HG03039 (cell line): ENCODE results near the gene GALR2.
A peak's percentile ranks its signal among the peaks of the same experiment; 100 is the strongest.

Experiments used
- ATAC-seq: cut with Tn5 transposase; IDR thresholded peaks from one replicate; pipeline ENCODE4 v1.9.1; 2021; ENCODE audit warnings: mild to moderate bottlenecking, moderate library complexity; ENCODE audit not compliant: unreplicated experiment

GALR2 gene

DNA sequence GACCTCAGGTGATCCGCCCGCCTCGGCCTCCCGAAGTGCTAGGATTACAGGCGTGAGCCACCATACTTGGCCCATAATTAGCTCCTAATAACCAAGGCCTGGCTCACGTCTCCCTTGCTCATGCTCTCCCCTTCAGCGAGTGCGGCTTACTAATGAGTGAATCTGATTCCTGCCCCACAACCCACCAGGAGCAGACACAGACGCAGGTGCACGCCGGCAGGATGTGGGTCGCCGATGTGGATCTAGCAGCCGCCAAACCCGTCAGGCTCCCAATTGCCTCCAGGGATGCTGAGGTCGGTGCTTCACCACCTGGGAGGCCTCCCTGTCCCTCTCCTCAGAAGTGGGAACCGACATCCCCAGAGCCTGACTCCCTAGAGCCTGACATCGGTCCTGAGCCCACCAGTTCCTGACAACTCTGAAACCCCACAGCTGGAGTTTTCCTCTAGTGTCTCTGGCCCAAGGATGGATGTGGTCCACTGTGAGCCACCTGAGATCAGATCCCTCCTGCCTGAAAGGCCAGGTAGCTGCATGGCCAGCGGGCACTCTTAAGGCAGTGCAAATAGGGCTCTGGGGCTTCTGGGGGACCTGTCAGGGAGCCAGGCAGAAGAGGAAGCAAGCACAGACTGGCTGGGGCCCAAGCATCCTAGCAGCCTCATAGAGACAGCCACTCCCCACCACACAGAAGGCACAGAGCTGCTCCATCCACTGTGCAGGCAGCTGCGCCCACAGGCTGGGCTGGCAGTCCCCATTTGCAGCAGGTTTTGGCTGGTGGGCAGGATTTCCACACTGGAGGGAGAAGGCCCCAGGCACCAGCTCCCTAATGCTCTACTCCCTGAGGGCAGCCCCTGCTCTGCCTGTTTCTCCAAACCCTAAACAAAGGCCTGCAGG, 18.2 kb downstream of the GALR2 start:
- no peak for ATAC-seq

DNA sequence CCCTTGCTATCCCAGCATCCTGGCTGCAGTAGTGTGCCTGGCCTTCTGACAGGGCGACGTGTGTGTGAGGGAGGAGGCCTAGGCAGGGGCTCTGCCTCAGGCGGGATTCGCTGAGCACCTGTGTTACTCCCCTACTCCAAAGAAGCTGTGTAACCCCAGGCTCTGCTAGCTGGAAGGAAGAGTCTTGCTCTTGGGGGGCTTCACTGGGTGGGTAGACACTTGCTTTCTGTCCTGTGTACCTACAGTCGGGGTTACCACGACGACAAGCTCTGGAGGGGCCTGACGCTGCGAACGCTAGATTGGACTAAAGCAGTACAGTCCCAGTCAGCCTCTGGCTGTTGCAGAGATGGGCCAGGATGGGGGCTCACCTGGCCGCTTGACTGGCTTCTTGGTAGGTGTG, 19.5 kb downstream of the GALR2 start:
- no peak for ATAC-seq

DNA sequence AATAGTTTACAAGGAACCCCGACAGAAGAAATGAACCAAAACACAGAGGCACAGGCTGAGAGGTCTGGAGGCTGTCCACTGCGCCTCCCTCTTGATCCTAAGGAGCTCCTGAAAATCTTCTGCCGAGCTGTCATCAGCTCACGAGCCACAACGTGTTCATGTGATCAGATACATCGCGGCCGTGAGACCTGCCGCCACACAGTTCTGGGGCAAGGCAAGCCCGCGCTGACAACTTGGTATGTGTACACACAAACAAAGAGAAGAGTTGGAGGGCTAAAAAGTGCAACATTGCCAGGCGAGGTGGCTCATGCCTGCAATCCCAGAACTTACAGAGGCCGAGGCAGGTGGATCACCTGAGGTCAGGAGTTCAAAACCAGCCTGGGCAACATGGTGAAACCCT, 21.4 kb downstream of the GALR2 start:
- ATAC-seq, result no peak

DNA sequence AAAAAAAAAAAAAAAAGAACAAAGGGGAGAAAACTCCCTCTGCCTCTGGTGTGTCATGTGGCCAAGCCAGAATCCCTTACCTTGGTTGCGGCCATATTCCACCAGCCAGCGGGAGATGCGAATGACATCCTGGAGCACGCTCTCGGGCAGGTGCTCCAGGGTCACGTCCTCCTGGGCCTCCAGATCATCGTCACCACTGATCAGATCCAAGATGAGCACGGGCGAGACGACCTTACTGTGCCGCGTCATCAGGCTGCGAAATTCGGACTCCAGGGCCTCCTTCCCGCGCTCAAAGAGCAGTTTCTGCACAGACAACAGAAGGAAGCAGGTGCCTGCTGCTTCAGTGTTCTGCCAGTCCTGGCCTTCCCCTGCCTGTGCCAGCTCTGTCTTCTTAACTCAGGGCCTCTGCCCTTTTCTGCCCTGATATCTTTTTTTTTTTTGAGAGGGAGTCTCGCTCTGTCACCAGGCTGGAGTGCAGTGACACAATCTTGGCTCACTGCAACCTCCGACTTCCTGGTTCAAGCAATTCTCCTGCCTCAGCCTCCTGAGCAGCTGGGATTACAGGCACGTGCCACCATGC, 23.2 kb downstream of the GALR2 start:
- no peak for ATAC-seq

DNA sequence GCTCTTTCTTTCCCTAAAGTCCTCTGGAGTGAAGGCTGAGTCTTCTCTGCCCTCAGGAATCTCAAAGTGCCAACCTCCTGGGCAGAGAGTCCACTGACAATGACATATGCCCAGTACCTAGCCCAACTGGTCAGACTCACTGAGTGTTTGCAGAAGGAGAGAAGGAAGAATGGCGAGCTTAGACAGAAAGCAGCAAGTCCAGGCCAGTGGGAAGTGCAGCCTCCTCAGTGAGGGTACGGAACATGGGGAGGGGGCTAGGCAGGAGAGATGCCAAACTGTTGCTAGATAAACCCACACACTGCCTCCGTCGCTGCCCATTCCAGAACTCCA, 28.3 kb downstream of the GALR2 start:
- no peak for ATAC-seq

DNA sequence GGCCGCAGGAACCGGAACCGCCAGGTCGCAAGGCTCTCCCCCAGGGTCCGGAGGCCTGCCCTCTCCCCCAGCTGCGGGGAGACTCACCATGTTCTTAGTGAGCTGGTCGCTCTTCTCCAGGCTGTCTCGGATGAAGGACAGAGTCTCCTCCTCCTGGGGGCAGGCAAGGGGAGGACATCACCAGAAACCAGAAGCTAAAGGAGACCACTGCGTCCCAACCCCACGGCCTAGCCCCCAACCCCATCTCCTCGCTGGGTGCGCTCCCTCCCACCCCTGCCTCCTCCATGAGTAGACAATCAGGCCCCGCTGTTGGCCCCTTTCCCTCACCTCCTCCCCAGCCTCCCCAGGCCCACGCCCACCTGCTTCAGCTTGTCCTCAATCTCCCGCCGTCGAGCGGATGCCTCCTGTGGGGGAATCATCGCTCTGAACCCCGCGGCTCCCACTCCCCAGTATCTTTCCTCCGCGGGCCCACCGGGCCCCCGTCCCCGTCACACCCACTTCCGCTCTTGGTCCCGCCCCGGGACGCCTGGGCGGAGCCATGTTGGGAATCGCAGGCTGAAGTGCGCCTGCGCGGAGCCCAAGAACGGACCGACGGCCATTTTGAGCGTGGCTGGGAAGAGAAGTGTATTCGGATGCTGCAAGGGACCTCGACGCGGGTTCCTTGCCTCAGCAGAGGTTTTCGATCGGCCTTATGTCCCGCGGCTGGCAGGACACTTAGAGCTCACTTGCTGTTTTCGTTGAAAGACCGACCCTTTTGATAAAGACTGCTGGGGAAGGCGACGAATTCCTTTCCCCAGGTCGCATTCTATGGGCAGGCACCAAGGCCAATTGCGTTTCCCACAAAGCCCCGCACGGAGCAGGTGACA, 28.9 kb downstream of the GALR2 start, which contains the start of gene EXOC7:
EXOC7 (minus strand) TSS at position 514 of the 866 bp plus-strand sequence; CDS start at position 419, 95 bp downstream.
- peak; percentile 65 for ATAC-seq

DNA sequence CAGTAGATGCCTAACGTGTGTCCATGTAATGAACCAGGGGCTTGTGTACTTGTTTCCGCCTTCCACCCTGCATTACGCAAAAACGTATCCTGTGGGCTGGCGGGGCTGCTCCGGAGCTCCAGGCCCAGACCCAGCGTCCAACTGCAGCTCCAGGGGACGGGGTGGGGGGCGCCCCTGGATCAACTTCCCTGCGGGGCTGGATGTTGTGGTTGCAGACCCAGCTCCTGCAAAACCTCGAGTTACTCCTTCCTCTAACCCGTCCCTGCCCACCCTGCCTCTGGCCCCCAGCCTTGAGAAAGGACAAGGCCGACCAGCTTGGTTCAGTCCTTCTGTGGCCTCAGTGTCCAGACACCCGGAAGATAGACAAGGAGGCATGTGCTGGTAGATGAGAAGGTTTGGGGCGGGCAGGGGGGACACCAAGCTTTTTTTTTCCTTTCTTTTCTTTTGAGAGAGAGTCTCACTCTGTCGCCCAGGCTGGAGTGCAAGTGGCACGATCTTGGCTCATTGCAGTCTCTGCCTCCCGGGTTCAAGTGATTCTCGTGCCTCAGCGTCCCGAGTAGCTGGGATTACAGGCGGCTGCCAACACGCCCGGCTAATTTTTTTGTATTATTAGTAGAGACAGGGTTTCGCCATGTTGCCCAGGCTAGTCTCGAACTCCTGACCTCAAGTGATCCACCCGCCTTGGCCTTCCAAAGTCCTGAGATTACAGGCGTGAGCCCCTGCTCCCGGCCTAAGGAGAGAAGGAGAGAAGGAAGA, 29.7 kb downstream of the GALR2 start:
- ATAC-seq, result no peak

DNA sequence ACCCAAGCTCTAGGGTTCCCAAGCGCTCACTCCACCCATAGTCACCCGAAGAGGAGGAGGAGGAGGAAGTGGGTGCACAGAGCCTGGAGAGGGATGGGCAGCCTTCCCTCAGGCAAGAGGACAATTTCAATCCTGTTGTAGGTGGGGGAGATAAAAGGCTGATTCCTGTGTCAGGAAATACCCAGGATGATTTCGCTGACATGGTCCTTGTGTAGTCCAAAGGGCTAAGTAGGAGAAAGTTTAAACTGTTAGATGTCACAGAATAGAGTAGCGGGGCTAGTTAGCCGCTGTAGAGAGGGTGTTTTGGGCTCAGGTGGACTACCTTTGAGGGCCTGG, 30.3 kb downstream of the GALR2 start:
- ATAC-seq, result no peak

DNA sequence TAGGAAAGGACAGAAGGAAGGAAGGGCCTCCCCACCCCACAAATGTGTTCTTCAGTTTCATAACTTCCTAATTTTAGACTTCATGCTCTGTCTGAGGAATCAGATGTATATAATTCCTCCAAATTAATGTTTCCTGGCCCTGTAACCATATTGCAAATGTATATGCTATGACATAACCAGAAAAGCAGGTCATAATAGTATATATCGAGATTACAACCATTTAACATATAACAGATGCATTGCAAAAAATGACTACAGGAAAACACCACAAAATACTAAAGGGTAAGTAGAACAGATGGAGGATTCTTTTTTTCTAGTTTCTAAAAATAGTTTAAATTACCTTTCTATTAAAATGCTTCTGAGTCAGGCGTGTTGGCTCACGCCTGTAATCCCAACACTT, 32.1 kb downstream of the GALR2 start:
- no peak for ATAC-seq

DNA sequence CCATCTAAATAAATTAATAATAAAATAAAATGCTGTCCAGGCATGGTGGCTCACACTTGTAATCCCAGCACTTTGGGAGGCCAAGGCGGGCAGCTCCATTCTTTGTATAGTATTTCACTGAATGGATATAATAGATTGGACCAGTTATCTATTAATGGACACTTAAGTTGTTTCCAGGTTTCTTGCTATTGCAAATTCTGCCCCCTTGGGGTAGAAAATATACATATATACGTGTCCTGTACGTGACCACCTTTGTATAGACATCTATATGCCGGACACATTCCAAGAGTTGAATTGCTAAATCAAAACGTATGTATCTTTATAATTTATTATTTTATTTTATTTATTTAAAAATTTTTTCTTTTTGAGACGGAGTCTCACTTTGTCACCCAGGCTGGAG, 32.9 kb downstream of the GALR2 start:
- no peak for ATAC-seq

DNA sequence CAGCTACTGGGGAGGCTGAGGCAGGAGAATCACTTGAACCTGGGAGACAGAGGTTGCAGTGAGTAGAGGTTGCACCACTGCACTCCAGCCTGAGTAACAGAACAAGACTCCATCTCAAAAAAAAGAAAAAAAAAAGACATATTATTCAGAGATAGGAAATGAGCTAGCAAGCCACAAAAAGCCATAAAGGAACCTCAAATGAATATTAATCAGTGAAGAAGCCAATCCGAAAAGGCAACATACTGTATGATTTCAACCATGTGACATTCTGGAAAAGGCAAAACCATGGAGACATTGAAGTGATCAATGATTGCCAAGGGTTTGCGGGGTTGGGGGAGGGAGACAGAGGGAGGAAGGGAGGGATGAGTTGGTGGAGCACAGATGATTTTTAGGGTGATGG, 37.4 kb downstream of the GALR2 start:
- no peak for ATAC-seq

DNA sequence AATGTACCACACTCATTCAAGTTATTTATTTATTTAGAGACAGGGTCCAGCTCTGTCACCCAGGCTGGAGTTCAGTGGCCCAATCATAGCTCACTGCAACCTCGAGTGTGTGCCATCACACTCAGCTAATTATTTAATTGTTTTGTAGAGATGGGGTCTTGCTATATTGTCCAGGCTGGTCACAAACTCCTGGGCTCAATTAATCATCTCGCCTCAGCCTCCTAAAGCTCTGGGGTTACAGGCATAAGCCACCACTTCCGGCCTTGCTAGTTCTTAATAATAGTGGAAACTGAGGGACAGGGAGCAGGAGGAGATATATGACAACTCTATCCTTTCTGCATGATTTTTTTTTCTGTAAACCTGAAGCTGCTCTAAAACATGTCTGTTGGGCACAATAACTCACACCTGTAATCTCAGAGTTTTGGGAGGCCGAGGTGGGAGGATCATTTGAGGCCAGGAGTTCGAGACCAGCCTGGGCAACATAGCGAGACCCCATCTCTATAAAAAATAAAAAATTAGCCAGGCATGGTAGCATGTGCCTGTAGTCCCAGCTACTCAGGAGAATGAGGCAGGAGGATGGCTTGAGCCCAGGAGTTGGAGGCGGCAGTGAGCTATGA, 40.7 kb downstream of the GALR2 start:
- ATAC-seq, result no peak

DNA sequence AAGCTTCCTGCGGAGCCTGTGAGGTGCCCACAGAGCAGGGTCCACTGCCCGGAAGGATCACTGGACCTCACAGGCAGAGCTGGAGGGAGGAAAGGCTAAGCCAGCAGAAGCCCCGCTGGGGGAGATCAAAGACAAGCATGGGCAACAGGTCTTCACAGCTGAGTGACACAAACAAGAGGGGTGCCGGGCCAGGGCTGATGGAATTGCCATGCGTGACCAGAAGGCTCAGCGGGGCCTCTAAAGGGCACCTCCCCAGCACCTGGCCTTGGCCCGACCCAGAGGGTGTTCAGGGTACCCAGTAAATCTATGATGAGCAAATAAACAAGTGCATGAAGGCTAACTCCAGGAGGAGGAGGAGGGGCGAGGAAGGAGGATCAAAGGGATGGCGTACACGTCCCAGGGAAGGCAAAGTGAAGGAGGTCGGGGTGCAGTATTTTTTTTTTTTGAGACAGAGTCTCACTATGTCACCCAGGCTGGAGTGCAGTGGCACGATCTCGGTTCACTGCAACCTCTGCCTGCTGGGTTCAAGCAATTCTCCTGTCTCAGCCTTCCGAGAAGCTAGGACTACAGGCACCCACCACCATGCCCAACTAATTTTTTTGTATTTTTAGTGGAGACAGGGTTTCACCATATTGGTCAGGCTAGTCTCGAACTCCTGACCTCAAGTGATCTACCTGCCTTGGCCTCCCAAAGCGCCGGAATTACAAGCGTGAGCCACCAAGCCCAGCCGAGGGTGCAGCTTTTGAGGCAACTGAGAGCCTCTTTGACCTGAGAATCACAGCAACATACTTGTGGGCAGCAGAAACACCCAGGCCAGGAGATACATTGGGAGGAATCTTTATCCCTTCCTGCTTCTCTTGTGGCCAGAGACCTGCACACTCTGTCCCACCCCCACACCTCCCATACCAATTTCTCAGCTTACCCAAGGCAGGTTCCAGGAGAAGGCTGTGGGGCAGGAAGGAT, 45.1 kb downstream of the GALR2 start:
- ATAC-seq, result no peak

DNA sequence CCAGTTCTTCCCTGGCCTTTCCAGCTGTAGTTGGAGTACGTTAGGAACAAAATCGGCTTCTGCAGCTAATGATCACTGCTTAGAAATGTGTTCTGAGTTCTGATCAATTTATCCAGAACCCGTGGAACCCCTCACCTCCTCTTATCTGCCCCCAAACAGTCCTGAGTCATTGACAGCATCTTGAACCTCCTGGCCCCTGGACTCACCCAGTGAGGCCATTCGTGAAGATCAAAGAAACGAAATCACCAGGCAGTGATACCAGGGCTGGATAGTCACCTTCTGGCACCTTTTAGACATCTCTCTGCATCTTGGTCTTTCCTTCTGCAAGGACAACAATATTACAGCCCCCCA, 46.1 kb downstream of the GALR2 start:
- ATAC-seq, result no peak

DNA sequence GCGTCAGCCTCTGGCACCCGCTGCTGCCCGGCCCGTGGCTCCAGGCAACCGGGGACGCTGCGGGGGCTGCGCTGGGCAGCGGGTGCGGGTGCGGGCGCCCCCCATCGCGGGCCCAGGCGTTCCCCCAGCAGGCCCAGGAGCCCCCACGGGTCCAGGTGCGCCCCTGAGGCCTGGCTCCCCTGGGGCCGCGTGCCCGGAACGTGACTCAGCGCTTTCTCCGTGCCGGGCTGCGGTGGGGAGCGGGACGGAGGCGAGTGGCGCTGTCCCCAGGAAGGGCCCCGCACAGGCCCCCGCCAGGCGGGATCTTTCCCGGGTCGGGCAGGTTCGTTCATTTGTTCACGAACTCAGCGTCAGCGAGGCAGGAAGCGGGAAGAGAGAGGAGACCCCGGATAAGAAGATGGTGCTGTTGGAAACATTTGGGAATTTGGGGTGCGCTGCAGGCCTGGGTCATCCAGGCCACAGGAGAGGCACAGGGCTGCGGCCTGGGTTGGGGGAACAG, 47.4 kb downstream of the GALR2 start:
- no peak for ATAC-seq

DNA sequence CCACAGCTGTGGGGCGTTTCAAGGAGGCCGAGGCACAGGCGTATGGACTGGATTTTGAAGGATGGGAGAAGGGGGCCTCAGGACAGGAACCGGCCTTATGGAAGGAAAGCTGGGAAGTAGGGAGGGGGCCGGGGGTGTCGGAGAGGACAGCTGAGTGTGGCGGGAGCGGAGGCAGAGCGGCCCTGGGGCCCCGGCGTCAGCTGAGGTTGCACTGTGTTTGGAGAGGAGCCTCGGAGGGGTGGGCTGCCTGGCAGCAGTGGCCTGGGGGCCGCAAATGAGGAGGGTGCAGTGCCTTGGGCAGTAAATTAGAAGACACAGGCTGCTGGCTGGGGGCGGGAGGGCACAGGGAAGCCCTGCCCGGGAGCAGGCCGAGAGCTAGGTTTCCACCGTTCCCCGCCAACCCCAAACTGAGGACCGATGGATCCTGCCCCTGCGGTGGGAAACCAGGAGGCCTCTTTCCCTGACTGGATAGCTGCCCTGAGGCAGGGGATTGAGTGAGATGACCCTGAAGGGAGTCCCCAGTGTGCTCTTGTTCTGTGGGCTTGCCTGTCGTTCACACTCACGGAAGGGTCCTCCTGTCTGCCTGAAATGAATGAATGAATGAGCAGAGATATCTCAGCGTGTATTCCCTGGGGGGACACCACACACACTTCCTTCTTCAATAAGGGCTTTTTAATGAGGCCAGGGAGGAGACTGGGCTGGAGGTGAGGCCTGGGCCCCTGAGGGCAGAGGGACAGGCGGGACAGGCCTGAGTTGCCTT, 48.0 kb downstream of the GALR2 start:
- ATAC-seq, result no peak

DNA sequence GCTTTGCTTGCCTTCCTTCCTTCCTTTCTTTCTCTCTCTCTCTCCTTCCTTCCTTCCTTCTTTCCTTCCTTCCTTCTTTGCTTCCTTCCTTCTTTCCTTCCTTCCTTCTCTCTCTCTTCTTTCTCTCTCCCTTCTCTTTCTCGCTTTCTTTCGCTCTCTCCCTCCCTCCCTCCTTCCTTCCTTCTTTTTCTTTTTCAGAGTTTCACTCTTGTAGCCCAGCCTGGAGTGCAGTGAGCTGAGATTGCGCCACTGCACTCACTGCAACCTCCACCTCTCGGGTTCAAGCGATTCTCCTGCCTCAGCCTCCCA, 48.6 kb downstream of the GALR2 start:
- no peak for ATAC-seq

DNA sequence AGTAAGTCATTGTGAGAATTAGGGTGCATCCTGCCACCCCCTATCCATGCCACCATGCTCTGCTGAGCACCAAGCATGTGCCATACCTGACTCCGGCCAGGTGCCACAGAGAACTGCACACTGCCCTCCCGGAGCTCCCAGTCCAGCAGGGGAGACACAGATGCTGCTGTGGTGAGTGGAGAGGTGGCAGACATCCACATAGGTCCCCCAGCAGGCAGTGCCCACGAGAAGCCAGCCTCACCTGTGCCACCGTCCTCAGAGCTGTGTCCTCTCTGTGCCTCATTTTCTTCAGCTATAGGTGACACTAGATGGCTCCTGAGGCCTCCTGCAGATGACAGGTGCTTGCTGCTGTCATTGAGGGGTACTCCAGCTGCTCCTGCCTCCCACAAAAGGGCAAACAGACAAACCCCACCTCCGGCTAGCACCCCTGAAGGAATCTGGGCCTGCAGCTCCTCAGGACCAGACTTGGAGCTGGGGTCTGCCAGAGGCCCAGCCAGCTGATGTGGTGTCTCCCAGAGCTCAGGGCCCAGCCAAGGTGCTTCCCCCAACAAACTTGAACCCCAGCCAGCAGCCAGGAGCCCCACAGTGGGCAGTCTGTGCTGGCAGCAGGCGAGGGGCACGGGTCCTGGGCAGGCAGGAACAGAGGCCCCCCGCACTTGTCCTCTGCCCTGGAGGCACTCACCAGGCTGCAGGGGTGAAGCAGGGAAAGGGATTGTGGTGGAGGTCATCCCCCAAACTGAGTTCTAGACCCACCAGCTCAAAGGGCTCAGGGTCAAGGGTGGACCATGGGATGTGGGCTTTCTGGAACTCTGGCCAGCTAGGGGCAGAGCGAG, 49.4 kb downstream of the GALR2 start:
- ATAC-seq, result no peak
